Measurements from ENCODE around the gene NTRK2.

DNA sequence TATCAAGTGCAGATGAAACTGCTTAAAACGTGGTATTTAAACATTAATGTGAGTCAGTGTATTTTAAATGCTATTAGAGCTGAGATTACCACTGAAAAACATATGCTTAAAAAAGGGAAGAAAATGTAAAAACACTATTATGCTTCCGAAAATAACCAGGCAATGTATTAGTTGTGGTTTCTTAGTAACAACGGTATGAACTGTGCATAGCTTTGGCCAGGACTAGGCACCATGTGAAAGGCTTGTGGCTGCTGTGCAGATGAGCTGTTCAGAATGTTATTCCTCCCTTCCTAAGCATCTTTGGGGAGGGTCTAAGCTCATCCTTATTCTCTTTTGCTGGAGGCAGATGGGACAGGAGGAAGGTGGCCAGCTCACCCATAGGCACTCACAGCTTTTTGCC is 84.9 kb downstream of the NTRK2 start:
- TF ChIP-seq CTCF (IDR thresholded peaks at IDR 0.05) (no peak), POLR2A (IDR thresholded peaks at IDR 0.05) (no peak)
